OCI-LY3 (cell line): Measurements from ENCODE around the gene PIGU.

ENCODE experiments used
- EZH2phosphoT487 ChIP-seq: fragments of 200-600 bp; shearing (Covaris generic); IDR thresholded peaks from 2 replicates; pipeline ENCODE4 v1.6.1; 2018; ENCODE audit warnings: antibody characterized with exemption, mixed run types, low read depth
- TF ChIP-seq, protein P1 (sequence below): fragments of 200-600, 300-600 bp; sonication (generic); IDR thresholded peaks from 2 replicates; pipeline ENCODE4 v1.5.1; 2014; ENCODE audit warnings: antibody characterized with exemption, low read length, low read depth

DNA sequence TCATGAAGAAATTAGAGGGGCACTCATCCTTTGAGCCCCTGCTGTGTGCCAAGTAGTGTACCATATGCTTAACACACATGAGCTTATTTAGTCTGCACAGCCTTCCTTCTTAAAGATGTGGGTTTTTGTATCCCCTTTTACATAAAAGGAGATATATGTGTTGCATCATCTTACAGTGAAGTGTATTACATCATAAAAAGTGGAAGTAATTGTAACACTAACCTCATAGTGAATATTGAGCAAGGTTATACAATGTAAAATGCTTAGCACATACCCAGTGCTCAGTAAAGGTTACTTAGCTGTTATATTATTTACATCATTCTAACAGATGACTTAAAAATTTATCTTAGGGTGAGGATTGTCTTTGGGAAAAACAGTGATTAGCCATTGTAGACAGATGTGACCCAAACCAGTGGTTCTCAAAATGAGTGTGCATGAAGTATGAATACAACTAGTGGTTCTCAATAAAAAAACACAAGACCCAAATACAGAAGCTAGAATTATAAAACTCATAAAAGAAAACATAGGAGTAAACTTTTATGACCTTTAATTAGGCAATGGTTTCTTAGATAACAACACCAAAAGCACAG is 3.8 kb upstream of the PIGU start:
- TF ChIP-seq, protein P1, sequence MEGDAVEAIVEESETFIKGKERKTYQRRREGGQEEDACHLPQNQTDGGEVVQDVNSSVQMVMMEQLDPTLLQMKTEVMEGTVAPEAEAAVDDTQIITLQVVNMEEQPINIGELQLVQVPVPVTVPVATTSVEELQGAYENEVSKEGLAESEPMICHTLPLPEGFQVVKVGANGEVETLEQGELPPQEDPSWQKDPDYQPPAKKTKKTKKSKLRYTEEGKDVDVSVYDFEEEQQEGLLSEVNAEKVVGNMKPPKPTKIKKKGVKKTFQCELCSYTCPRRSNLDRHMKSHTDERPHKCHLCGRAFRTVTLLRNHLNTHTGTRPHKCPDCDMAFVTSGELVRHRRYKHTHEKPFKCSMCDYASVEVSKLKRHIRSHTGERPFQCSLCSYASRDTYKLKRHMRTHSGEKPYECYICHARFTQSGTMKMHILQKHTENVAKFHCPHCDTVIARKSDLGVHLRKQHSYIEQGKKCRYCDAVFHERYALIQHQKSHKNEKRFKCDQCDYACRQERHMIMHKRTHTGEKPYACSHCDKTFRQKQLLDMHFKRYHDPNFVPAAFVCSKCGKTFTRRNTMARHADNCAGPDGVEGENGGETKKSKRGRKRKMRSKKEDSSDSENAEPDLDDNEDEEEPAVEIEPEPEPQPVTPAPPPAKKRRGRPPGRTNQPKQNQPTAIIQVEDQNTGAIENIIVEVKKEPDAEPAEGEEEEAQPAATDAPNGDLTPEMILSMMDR: no peak
- no peak for TF ChIP-seq EZH2phosphoT487
